Neural cell (in vitro differentiated cells): Measurements from ENCODE around the gene XAGE3.
"Not testable (repeated sequence)": the region's sequence is repeated elsewhere in the genome, so short reads cannot be mapped to it uniquely, and the experiment has no call there.

Experiments used
- CTCF ChIP-seq: fragments of 450-650 bp; IDR thresholded peaks from 2 replicates; pipeline ENCODE4 v1.5.1; 2014; ENCODE audit warnings: antibody characterized with exemption, mild to moderate bottlenecking, moderate library complexity; ENCODE audit not compliant: poor library complexity, severe bottlenecking
- EZH2 ChIP-seq: fragments of 200-600, 300-800 bp; shearing (Covaris generic), sonication (generic); IDR thresholded peaks from 2 replicates; pipeline ENCODE4 v1.6.1; 2014; ENCODE audit warnings: antibody characterized with exemption, low read length, borderline replicate concordance, mild to moderate bottlenecking; ENCODE audit not compliant: insufficient read depth, poor library complexity, severe bottlenecking
- MXI1 ChIP-seq: fragments of 450-650 bp; conservative IDR thresholded peaks from 2 replicates; pipeline ENCODE4 v1.6.1; 2014; ENCODE audit warnings: antibody characterized with exemption, mild to moderate bottlenecking; ENCODE audit not compliant: poor library complexity, severe bottlenecking
- POLR2AphosphoS5 ChIP-seq: IDR thresholded peaks from 2 replicates; pipeline ENCODE4 v1.6.1; 2012
- RAD21 ChIP-seq: fragments of 450-650 bp; conservative IDR thresholded peaks from 2 replicates; pipeline ENCODE4 v1.6.1; 2014; ENCODE audit warnings: antibody characterized with exemption, mild to moderate bottlenecking, moderate library complexity
- REST ChIP-seq: IDR thresholded peaks from 2 replicates; pipeline ENCODE4 v1.6.1; 2012; ENCODE audit warnings: borderline replicate concordance
- SMC3 ChIP-seq: fragments of 450-650 bp; conservative IDR thresholded peaks from 2 replicates; pipeline ENCODE4 v1.6.1; 2014; ENCODE audit warnings: antibody characterized with exemption, mild to moderate bottlenecking, moderate library complexity; ENCODE audit not compliant: poor library complexity
- TAF1 ChIP-seq: IDR thresholded peaks from 2 replicates; pipeline ENCODE4 v1.6.1; 2012; ENCODE audit warnings: low read depth

GRCh38 chrX:52896438-52896837, 28.6 kb upstream of the XAGE3 start:
- TF ChIP-seq CTCF, RAD21, EZH2, TAF1, POLR2AphosphoS5, REST, SMC3, MXI1: not testable (repeated sequence)
